GM12801 (cell line): Measurements from ENCODE around the gene PCK1.

Experiments
- CTCF ChIP-seq: IDR thresholded peaks from one replicate; pipeline ENCODE4 v1.5.1; 2011; ENCODE audit warnings: control low read depth; ENCODE audit not compliant: insufficient read length; ENCODE audit errors: extremely low read depth

PCK1 gene

GRCh38 chr20:57581202-57582028 lies 20.5 kb downstream of the PCK1 start:
- no peak for TF ChIP-seq CTCF

GRCh38 chr20:57582029-57582378 lies 21.1 kb downstream of the PCK1 start:
- TF ChIP-seq CTCF: no peak

GRCh38 chr20:57582432-57583288 lies 21.8 kb downstream of the PCK1 start:
- TF ChIP-seq CTCF: no peak

- TF ChIP-seq CTCF: no peak
Observed at GRCh38 chr20:57583289-57584257, 22.7 kb downstream of the PCK1 start.

- TF ChIP-seq CTCF: no peak
Observed at GRCh38 chr20:57584768-57585461, 24.0 kb downstream of the PCK1 start.

- no peak for TF ChIP-seq CTCF
Observed at GRCh38 chr20:57585466-57586213, 24.7 kb downstream of the PCK1 start.
